Nephron progenitor cell (in vitro differentiated cells): ENCODE data around the gene ACAT1.

ENCODE experiments used
- DNase-seq: peaks from one replicate; pipeline ENCODE4 v3.0.0; 2021
- H3K27ac Mint-ChIP-seq: 2 replicates; pipeline ENCODE4 v1.8.0; 2021; ENCODE audit warnings: mild to moderate bottlenecking, moderate library complexity, mixed read lengths
- H3K27me3 Mint-ChIP-seq: 2 replicates; pipeline ENCODE4 v1.8.0; 2021; ENCODE audit warnings: mild to moderate bottlenecking, low read depth, mixed read lengths; ENCODE audit not compliant: poor library complexity
- H3K36me3 Mint-ChIP-seq: 2 replicates; pipeline ENCODE4 v1.8.0; 2021; ENCODE audit warnings: low read depth, mixed read lengths
- H3K4me1 Mint-ChIP-seq: 2 replicates; pipeline ENCODE4 v1.8.0; 2021; ENCODE audit warnings: mixed read lengths
- H3K4me3 Mint-ChIP-seq: 2 replicates; pipeline ENCODE4 v1.8.0; 2021; ENCODE audit warnings: mild to moderate bottlenecking, moderate library complexity, mixed read lengths
- H3K9me3 Mint-ChIP-seq: 2 replicates; pipeline ENCODE4 v1.8.0; 2021; ENCODE audit warnings: mild to moderate bottlenecking, moderate library complexity, mixed read lengths
- CTCF ChIP-seq: fragments of 200-600 bp; sonication (generic); IDR thresholded peaks from 2 replicates; pipeline ENCODE4 v1.5.0; 2021; ENCODE audit warnings: antibody characterized with exemption

Gene ACAT1

GRCh38 chr11:108097179-108097578, 24.2 kb upstream of the ACAT1 start:
- DNase-seq: no peak
- no peak for TF ChIP-seq CTCF
- Mint-ChIP-seq H3K4me3 (no peak overlapping the region), H3K36me3 (peaks cover 70% of the 10 kb centered on the region), H3K27ac (no peak overlapping the region), H3K27me3 (no peaks in the 10 kb centered on the region), H3K9me3 (no peaks in the 10 kb centered on the region), H3K4me1 (no peaks in the 10 kb centered on the region)

GRCh38 chr11:108101090-108101775, 20.1 kb upstream of the ACAT1 start:
- Mint-ChIP-seq H3K36me3 (peaks cover 56% of the 10 kb centered on the region), H3K9me3 (no peaks in the 10 kb centered on the region), H3K4me1 (no peaks in the 10 kb centered on the region), H3K27ac (peak overlapping the region; percentile 87), H3K27me3 (no peaks in the 10 kb centered on the region), H3K4me3 (no peak overlapping the region)
- no peak for DNase-seq
- no peak for TF ChIP-seq CTCF

- H3K27ac Mint-ChIP-seq: peak overlapping the region; percentile 3
- H3K36me3 Mint-ChIP-seq: peaks cover 8% of the 10 kb centered on the region
- TF ChIP-seq CTCF: no peak
- no peak overlapping the region for H3K4me3 Mint-ChIP-seq
- H3K4me1 Mint-ChIP-seq: peaks cover 7% of the 10 kb centered on the region
- no peaks in the 10 kb centered on the region for H3K27me3 Mint-ChIP-seq
- no peaks in the 10 kb centered on the region for H3K9me3 Mint-ChIP-seq
- no peak for DNase-seq
Measured at GRCh38 chr11:108111126-108111525, 10.2 kb upstream of the ACAT1 start.

- H3K4me1 Mint-ChIP-seq: peaks cover 7% of the 10 kb centered on the region
- no peak overlapping the region for H3K4me3 Mint-ChIP-seq
- H3K9me3 Mint-ChIP-seq: no peaks in the 10 kb centered on the region
Measured at GRCh38 chr11:108112057-108112456, 9.3 kb upstream of the ACAT1 start.

GRCh38 chr11:108115500-108116140, 5.7 kb upstream of the ACAT1 start:
- no peak overlapping the region for H3K27ac Mint-ChIP-seq
- peaks cover 8% of the 10 kb centered on the region for H3K36me3 Mint-ChIP-seq
- H3K27me3 Mint-ChIP-seq: peaks cover under 1% of the 10 kb centered on the region
- no peak for DNase-seq
- no peaks in the 10 kb centered on the region for H3K9me3 Mint-ChIP-seq
- TF ChIP-seq CTCF: no peak
- peaks cover 7% of the 10 kb centered on the region for H3K4me1 Mint-ChIP-seq
- no peak overlapping the region for H3K4me3 Mint-ChIP-seq

More at GRCh38 chr11:108112057-108112456, 9.3 kb upstream of the ACAT1 start:
- peak overlapping the region; percentile 23 for H3K27ac Mint-ChIP-seq
- TF ChIP-seq CTCF: no peak
- no peak for DNase-seq
- no peaks in the 10 kb centered on the region for H3K27me3 Mint-ChIP-seq
- peaks cover 8% of the 10 kb centered on the region for H3K36me3 Mint-ChIP-seq
